ENCODE measurements around the gene ARL6IP4.

Gene ARL6IP4

GRCh38 chr12:123031171-123031845 is 50.8 kb downstream of the ARL6IP4 start:
- ATAC-seq (replicated peaks) (no peak), DNase-seq (no peak)
- no peaks in the 10 kb centered on the region for H3K27me3 Mint-ChIP-seq
- peaks cover 4 to 16% of the 10 kb centered on the region in 2 donors for H3K36me3 Mint-ChIP-seq
- H3K4me3 Mint-ChIP-seq = no peak overlapping the region
- H3K4me1 Mint-ChIP-seq = peaks cover 20 to 31% of the 10 kb centered on the region in 2 donors
- no peak overlapping the region for H3K27ac Mint-ChIP-seq
- no peaks in the 10 kb centered on the region for H3K9me3 Mint-ChIP-seq

All from stimulated activated naive B cell treated with anti-CD40 and anti-IgM and Interleukin-4, amounts not matched to agents 10 μg/mL and 1 μg/mL and 100 μg/mL, for 72 hours (primary cell).